ENCODE measurements around the gene MTG2. TPM values are rescaled to one million over a fixed set of nuclear protein-coding genes. Genes with fewer than 3 reads are reported as not detected.

The MTG2 gene
- total and polyA plus RNA-seq, 2 of the 13 experiments (the other 11 are each of a cell fraction or from before 2014, with no cell fraction given) = 20.4 to 37.8 TPM

- TF ChIP-seq ARID4A (CRISPR knock-in tag; IDR thresholded peaks at IDR 0.05; ENCODE audit: borderline replicate concordance) (peak; percentile 61; the same call in 1 of the 2 replicates), ZNF274 (CRISPR knock-in tag; IDR thresholded peaks at IDR 0.05) (no peak; the same call in 1 of the 2 replicates), ZNF251 (CRISPR knock-in tag; IDR thresholded peaks at IDR 0.05) (no peak), ZNF232 (CRISPR knock-in tag; IDR thresholded peaks at IDR 0.05; ENCODE audit: borderline replicate concordance) (no peak), CENPT (CRISPR knock-in tag; IDR thresholded peaks at IDR 0.05; ENCODE audit: low read depth) (no peak), ZNF205 (CRISPR knock-in tag; IDR thresholded peaks at IDR 0.05) (no peak), WIZ (CRISPR knock-in tag; IDR thresholded peaks at IDR 0.05) (no peak), SYNCRIP (IDR thresholded peaks at IDR 0.05; ENCODE audit: insufficient read depth, low read depth, low read length) (no peak), TFAP4 (IDR thresholded peaks at IDR 0.05; ENCODE audit: borderline replicate concordance, low read depth) (0 out of 2 replicates have a peak, but pooled peaks have one; percentile 74), FOXA3 (CRISPR knock-in tag; IDR thresholded peaks at IDR 0.05) (no peak), HMGXB3 (CRISPR knock-in tag; IDR thresholded peaks at IDR 0.05; ENCODE audit: borderline replicate concordance) (no peak; the same call in 1 of the 2 replicates), ZMYM3 (CRISPR knock-in tag; IDR thresholded peaks at IDR 0.05) (peak; percentile 25; the same call in 1 of the 2 replicates), REST (IDR thresholded peaks at IDR 0.05; ENCODE audit: borderline replicate concordance in 1 of 2, low read depth in 1 of 2, low read length in 2 of 2) (no peak)
Measured at GRCh38 chr20:62141397-62142251, 41.2 kb upstream of the MTG2 start (continued).

All from HepG2 (cell line).